Suprapubic skin (tissue), 4 donors: ENCODE results near the gene COL16A1. TPM values are rescaled to one million over a fixed set of nuclear protein-coding genes. Genes with fewer than 3 reads are reported as not detected.

Experiments
- DNase-seq, 2 donors: peaks; one replicate each; pipeline ENCODE4 v3.0.0-alpha.2; 2019; ENCODE audit warnings: low spot score in 2 of 2
- H3K27ac ChIP-seq: fragments of 200-600 bp; sonication (generic); one replicate; pipeline ENCODE4 v1.5.1; 2019
- H3K27me3 ChIP-seq: fragments of 200-600 bp; sonication (generic); one replicate; pipeline ENCODE4 v1.5.1; 2019
- H3K36me3 ChIP-seq: fragments of 200-600 bp; sonication (generic); one replicate; pipeline ENCODE4 v1.5.1; 2019
- H3K4me1 ChIP-seq: fragments of 200-600 bp; sonication (generic); one replicate; pipeline ENCODE4 v1.5.1; 2019
- H3K4me3 ChIP-seq: fragments of 200-600 bp; sonication (generic); one replicate; pipeline ENCODE4 v1.5.1; 2019; ENCODE audit warnings: mild to moderate bottlenecking
- H3K9me3 ChIP-seq: fragments of 200-600 bp; sonication (generic); one replicate; pipeline ENCODE4 v1.5.1; 2019
- EP300 ChIP-seq: sonication (generic); formaldehyde crosslinking; IDR thresholded peaks from one replicate; pipeline ENCODE4 v1.6.1; 2017; ENCODE audit warnings: antibody characterized with exemption
- POLR2A ChIP-seq, 2 donors: fragments of 450-650 bp; IDR thresholded peaks; one replicate each; pipeline ENCODE4 v1.6.1; 2017; ENCODE audit warnings: antibody characterized with exemption in 2 of 2, mild to moderate bottlenecking in 2 of 2, moderate library complexity in 2 of 2
- POLR2AphosphoS5 ChIP-seq, 3 donors: sonication (generic); formaldehyde crosslinking; IDR thresholded peaks; one replicate each; pipeline ENCODE4 v1.6.1; 2017; ENCODE audit warnings: antibody characterized with exemption in 3 of 3
- WGBS: methylation state at CpG from one replicate; pipeline ENCODE4 v1.1.5; 2018; 5-methylcytosine and 5-hydroxymethylcytosine counted together
- total RNA-seq, 4 donors: library from RNA; depleted of rRNA; stranded (reverse); fragments of >200 nt; gene quantifications; one replicate each; pipeline ENCODE4 v1.1.0, GENCODE V29; 2016
- TF ChIP-seq, protein P1 (sequence below), 2 donors: fragments of 200-600 bp in 1 of 2; fragments of 450-650 bp in 1 of 2; sonication (generic) in 1 of 2; IDR thresholded peaks; one replicate each; pipeline ENCODE4 v1.5.1; 2016 to 2019; ENCODE audit warnings: antibody characterized with exemption in 2 of 2, mild to moderate bottlenecking in 1 of 2, moderate library complexity in 1 of 2

Gene COL16A1
- total RNA-seq, 4 donors from 2014 or later, result 41.6 to 188 (median 93.1) TPM

DNA sequence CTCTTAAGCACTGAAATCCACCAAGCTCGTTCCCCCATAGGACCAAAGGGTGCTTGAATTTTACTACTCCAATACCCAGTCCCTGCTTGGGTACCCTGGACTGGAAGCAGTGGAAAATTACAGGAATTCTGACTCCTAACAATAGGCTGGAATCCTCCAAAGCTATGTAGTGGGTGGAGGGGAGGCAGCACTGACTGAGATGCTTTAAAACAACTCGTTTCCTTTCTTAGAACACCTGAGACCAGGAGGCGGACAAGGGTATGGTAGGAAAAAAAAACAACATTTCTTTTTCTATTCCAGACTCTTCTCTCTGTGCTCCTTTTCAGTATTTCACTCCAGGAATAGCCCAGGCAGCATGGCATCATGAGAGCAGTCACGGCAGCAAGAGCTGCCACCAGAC lies 61.5 kb downstream of the COL16A1 start:
- Histone ChIP-seq H3K9me3 (no peaks in the 10 kb centered on the region), H3K4me1 (peaks cover 80% of the 10 kb centered on the region), H3K27ac (no peak overlapping the region), H3K36me3 (no peaks in the 10 kb centered on the region), H3K27me3 (no peaks in the 10 kb centered on the region), H3K4me3 (no peak overlapping the region)
- TF ChIP-seq, protein P1, sequence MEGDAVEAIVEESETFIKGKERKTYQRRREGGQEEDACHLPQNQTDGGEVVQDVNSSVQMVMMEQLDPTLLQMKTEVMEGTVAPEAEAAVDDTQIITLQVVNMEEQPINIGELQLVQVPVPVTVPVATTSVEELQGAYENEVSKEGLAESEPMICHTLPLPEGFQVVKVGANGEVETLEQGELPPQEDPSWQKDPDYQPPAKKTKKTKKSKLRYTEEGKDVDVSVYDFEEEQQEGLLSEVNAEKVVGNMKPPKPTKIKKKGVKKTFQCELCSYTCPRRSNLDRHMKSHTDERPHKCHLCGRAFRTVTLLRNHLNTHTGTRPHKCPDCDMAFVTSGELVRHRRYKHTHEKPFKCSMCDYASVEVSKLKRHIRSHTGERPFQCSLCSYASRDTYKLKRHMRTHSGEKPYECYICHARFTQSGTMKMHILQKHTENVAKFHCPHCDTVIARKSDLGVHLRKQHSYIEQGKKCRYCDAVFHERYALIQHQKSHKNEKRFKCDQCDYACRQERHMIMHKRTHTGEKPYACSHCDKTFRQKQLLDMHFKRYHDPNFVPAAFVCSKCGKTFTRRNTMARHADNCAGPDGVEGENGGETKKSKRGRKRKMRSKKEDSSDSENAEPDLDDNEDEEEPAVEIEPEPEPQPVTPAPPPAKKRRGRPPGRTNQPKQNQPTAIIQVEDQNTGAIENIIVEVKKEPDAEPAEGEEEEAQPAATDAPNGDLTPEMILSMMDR (IDR thresholded peaks at IDR 0.05), result no peak
- 83% methylated on average over 4 of the region's 4 CpGs for WGBS
- DNase-seq, result no peak

DNA sequence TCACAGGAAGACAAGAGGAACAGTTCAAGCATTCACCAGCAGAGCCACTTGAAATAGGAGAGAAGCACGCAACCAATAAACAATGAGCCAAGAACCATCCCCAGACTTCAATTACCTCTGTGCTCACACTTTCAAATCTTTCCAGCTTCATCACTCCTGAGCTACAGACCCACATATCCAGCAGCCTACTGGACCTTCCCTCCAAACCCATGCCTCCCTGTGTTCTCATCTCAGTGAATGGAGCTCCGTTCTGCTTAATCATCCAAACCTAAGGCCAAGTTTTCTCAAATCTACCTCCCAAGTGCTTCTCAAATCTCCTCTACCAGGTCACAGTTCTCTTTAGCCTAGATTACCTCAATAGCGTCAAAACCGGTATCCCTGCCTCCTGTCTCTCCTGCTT lies 62.9 kb downstream of the COL16A1 start:
- no peaks in the 10 kb centered on the region for H3K9me3 ChIP-seq
- peak overlapping the region; percentile 35 for H3K27ac ChIP-seq
- H3K36me3 ChIP-seq, result no peaks in the 10 kb centered on the region
- H3K4me3 ChIP-seq, result no peak overlapping the region
- 73% methylated on average over 4 of the region's 4 CpGs for WGBS
- H3K4me1 ChIP-seq, result peaks cover 81% of the 10 kb centered on the region
- no peak for DNase-seq
- H3K27me3 ChIP-seq, result no peaks in the 10 kb centered on the region
- TF ChIP-seq, protein P1 (IDR thresholded peaks at IDR 0.05), result no peak
- TF ChIP-seq EP300 (no peak), POLR2A (IDR thresholded peaks at IDR 0.05) (no peak), POLR2AphosphoS5 (IDR thresholded peaks at IDR 0.05) (no peak)

DNA sequence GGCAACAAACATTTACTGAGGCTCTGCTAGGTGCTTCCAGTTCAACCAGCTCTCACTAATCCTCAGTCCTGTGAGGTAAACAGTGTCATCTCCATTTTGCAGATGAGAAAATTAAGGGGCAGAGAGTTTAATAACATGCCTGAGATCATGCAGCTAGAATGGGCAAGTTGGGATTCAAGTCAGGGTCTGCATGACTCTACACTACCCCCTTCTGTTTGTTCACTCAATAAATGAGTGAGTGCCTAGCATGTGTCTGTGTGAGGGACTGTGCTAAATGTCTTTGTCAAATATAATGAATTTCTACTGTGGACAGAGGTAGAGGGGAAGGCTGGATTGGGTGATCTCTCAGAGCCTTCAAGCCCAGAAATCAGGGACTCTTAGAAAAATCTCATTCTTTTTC lies 63.6 kb downstream of the COL16A1 start:
- Histone ChIP-seq H3K4me1 (peaks cover 81% of the 10 kb centered on the region), H3K27me3 (no peaks in the 10 kb centered on the region), H3K36me3 (no peaks in the 10 kb centered on the region), H3K9me3 (no peaks in the 10 kb centered on the region), H3K4me3 (no peak overlapping the region), H3K27ac (peak overlapping the region; percentile 61)
- no peak for DNase-seq
- TF ChIP-seq, protein P1 (IDR thresholded peaks at IDR 0.05), result no peak
- no peak for TF ChIP-seq EP300
- no peak for TF ChIP-seq POLR2A (IDR thresholded peaks at IDR 0.05)
- no peak for TF ChIP-seq POLR2AphosphoS5 (IDR thresholded peaks at IDR 0.05)

DNA sequence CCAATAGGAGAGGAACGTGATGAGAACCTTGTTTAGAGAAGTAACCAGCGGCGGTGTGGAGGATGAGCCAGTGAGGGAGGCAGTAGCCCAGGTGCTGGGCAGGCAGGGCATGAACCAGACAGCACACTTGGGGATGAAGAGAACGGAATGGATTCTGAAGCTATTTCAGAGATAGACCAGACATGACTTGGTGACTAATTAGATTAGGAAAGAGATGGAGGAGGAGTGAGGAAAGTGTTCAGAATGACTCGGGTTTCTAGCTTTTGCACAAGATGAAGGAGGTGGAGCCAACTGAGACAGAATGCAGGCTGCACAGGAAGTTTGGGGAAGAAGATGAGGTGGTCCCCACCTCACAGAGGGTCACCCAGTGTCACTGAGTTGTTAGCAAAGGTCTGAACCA lies 64.3 kb downstream of the COL16A1 start:
- peaks cover 81% of the 10 kb centered on the region for H3K4me1 ChIP-seq
- WGBS, result 57% methylated on average over 5 of the region's 5 CpGs
- TF ChIP-seq POLR2AphosphoS5 (IDR thresholded peaks at IDR 0.05), result no peak
- TF ChIP-seq, protein P1 (IDR thresholded peaks at IDR 0.05), result no peak
- no peak for TF ChIP-seq EP300
- TF ChIP-seq POLR2A (IDR thresholded peaks at IDR 0.05), result no peak
- H3K4me3 ChIP-seq, result no peak overlapping the region
- DNase-seq, result no peak
- no peaks in the 10 kb centered on the region for H3K9me3 ChIP-seq
- H3K36me3 ChIP-seq, result peaks cover 3% of the 10 kb centered on the region
- peak overlapping the region; percentile 61 for H3K27ac ChIP-seq
- no peaks in the 10 kb centered on the region for H3K27me3 ChIP-seq

DNA sequence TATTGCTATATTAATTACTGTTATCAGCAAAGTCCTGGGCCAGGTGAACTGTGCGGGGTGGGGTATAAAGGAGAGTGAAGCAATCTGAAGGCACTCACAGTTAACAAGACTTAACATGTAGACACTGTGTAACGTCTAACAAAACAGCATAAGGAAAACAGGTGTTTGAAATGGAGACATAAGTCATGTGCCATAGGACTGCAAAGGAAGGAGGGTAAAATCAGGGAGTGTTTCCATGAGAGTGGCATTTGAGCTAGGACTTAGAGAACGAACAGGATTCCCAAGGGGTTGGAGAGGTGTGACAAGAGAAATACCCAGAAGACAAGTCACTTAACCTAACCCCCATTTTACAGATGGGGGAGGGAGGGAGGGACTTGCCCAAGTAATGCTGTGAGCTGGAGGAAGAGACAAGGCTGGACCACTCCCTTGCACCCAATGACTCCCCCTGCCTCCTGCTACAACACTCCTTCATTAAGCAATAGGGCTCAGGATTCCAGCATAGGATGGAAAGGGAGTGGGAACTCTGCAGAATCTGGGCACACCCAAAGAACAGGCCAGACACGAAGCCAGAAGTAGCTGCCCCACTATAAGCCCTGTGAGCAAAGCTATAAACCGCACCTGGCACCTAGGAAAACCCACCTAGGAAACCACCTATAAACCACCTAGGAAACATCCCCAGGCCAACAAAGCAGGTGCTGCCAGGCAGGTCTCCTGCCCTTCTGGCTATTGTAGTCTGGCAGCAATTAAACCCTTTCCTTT lies 65.7 kb downstream of the COL16A1 start:
- DNase-seq, result no peak
- H3K27me3 ChIP-seq, result no peaks in the 10 kb centered on the region
- H3K4me3 ChIP-seq, result no peak overlapping the region
- 39% methylated on average over 5 of the region's 5 CpGs for WGBS
- TF ChIP-seq EP300, result no peak
- peak in 1 of 3 donors; percentile 7 for TF ChIP-seq POLR2AphosphoS5 (IDR thresholded peaks at IDR 0.05)
- H3K9me3 ChIP-seq, result no peaks in the 10 kb centered on the region
- peak overlapping the region; percentile 61 for H3K27ac ChIP-seq
- peaks cover 70% of the 10 kb centered on the region for H3K4me1 ChIP-seq
- H3K36me3 ChIP-seq, result peaks cover 12% of the 10 kb centered on the region

DNA sequence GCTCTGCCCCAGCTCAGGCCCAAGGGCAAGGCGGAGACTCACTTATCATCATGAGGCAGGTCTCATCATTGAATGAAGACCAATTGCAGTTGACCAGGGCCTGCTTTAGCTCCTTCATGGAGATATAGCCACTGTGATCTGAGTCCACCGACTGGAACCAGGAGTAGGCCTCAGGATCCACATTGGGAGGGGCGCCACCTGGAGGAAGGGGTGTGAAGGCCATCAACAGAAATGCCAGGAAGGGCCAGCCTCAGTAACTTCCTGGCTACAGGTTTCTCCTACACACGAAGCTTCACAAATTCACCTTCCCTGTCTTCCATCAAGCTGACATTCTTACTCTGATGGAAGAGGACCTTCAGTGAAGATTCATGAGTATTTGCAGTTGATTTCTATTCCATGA lies 70.7 kb downstream of the COL16A1 start:
- Histone ChIP-seq H3K27ac (no peak overlapping the region), H3K27me3 (no peaks in the 10 kb centered on the region), H3K9me3 (no peaks in the 10 kb centered on the region), H3K4me1 (peaks cover 30% of the 10 kb centered on the region), H3K36me3 (peaks cover 61% of the 10 kb centered on the region), H3K4me3 (no peak overlapping the region)
- 59% methylated on average over 4 of the region's 4 CpGs for whole genome bisulfite sequencing
- no peak for DNase-seq
- TF ChIP-seq EP300 (no peak), POLR2A (IDR thresholded peaks at IDR 0.05) (no peak), POLR2AphosphoS5 (IDR thresholded peaks at IDR 0.05) (no peak)
- TF ChIP-seq, protein P1 (IDR thresholded peaks at IDR 0.05), result peak in 1 of 2 donors; percentile 30
